ENCODE results near the gene ZNF723. TPM values are rescaled to one million over a fixed set of nuclear protein-coding genes. Genes with fewer than 3 reads are reported as not detected.

Gene ZNF723
- polyA plus RNA-seq, 1 experiment, result not detected

DNA sequence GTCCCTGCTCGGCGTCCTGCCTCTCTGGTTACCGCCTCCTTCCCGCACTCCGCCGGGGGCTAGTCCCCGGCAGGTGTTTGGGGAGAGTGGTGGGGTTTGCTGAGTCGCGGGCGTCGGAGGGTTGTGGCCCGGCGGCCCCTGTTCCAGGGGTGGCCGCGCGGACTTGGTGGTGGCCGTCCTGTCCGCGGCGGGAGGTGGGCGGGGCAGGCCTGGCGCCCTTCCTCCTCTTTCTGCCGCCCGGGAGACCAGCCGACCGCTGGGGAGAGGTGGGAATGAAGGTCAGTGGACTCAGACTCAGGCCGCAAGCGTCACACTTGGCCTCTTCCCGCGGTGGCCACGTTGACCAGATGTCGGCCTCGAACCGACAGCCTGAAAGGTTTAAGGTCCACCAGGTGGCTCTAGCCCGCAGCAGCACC is 61.8 kb downstream of the ZNF723 start:
- POLR2A ChIA-PET, result no interaction called here
- CTCF ChIA-PET, result no interaction called here
- H3K9me3 ChIP-seq (ENCODE audit: control insufficient read depth, insufficient read depth, low read length), result peaks cover 45% of the 10 kb centered on the region
- H3K27me3 ChIP-seq (ENCODE audit: control insufficient read depth, insufficient read depth, low read length), result no peaks in the 10 kb centered on the region
- no peak for TF ChIP-seq CTCF (IDR thresholded peaks at IDR 0.05; ENCODE audit: low read depth, low read length)
- no peak for DNase-seq (ENCODE audit: low read depth, low spot score)
- no peak overlapping the region for H3K4me3 ChIP-seq (ENCODE audit: low read depth, low read length)
- no peak overlapping the region for H3K27ac ChIP-seq (ENCODE audit: low read depth, low read length)

GRCh38 chr19:22901431-22902130 is 69.5 kb downstream of the ZNF723 start:
- Histone ChIP-seq H3K27me3 (ENCODE audit: control insufficient read depth, insufficient read depth, low read length) (no peaks in the 10 kb centered on the region), H3K27ac (ENCODE audit: low read depth, low read length) (no peak overlapping the region), H3K9me3 (ENCODE audit: control insufficient read depth, insufficient read depth, low read length) (peaks cover 61% of the 10 kb centered on the region), H3K4me3 (ENCODE audit: low read depth, low read length) (no peak overlapping the region)
- POLR2A ChIA-PET, result no interaction called here
- TF ChIP-seq CTCF (IDR thresholded peaks at IDR 0.05; ENCODE audit: low read depth, low read length), result no peak
- no peak for DNase-seq (ENCODE audit: low read depth, low spot score)
- CTCF ChIA-PET, result no interaction called here

Small RNA genes lying within 50 kb of the gene (small RNA-seq; reads per million reads assigned to genes)
- not detected for gene VN1R88P (ENCODE audit: insufficient read length, low read depth)

Other genes with a start within 250 kb of the ZNF723 start
- 0.14 and 0.22 TPM in 2 replicates for gene ZNF492, start 198.0 kb upstream of the ZNF723 start, polyA plus RNA-seq (2011; rRNA removed)
- not detected in 2 replicates for gene ZNF99, start 48.1 kb upstream of the ZNF723 start, polyA plus RNA-seq (2011; rRNA removed)
- not detected in 2 replicates for gene ZNF728, start 170.9 kb downstream of the ZNF723 start, polyA plus RNA-seq (2011; rRNA removed)